Measurements from ENCODE around the gene SIRT4. TPM values are rescaled to one million over a fixed set of nuclear protein-coding genes. Genes with fewer than 3 reads are reported as not detected.
A peak's percentile ranks its signal among the peaks of the same experiment; 100 is the strongest.
"Not testable (repeated sequence)": the region's sequence is repeated elsewhere in the genome, so short reads cannot be mapped to it uniquely, and the experiment has no call there.

SIRT4 gene
- polyA plus RNA-seq, 5 donors = 2.5 to 4.7 (median 2.9) TPM

- DNase-seq = no peak
Observed at GRCh38 chr12:120332523-120332922, 30.4 kb downstream of the SIRT4 start.

GRCh38 chr12:120335447-120335846, 33.3 kb downstream of the SIRT4 start:
- DNase-seq = not testable (repeated sequence)

DNA sequence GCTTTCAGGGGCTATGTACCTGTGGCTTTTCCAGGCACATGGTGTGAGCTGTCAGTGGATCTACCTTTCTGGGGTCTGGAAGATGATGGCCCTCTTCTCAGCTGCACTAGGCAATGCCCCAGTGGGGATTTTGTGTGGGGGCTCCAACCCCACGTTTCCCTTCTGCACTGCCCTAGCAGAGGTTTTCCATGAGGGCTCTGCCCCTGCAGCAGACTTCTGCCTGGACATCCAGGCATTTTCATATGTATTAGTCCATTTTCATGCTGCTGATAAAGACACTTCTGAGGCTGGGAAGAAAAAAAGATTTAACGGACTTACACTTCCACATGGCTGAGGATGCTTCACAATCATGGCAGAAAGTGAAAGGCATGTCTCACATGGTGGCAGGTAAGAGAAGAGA, 34.3 kb downstream of the SIRT4 start:
- not testable (repeated sequence) for DNase-seq

DNA sequence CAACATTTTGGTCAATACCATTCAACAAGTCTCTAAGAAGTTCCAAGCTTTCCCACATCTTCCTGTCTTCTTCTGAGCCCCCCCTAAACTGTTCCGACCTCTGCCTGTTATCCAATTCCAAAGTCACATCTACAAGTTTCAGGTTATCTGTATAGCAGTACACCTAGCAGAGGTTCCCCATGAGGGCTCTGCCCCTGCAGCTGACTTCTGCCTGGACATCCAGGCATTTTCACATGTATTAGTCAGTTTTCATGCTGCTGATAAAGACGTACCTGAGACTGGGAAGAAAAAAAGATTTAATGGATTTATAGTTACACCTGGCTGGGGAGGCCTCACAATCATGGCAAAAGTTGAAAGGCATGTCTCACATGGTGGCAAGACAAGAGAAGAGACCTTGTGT, 35.6 kb downstream of the SIRT4 start:
- no peak for DNase-seq

GRCh38 chr12:120339256-120339655, 37.1 kb downstream of the SIRT4 start:
- no peak for DNase-seq

DNA sequence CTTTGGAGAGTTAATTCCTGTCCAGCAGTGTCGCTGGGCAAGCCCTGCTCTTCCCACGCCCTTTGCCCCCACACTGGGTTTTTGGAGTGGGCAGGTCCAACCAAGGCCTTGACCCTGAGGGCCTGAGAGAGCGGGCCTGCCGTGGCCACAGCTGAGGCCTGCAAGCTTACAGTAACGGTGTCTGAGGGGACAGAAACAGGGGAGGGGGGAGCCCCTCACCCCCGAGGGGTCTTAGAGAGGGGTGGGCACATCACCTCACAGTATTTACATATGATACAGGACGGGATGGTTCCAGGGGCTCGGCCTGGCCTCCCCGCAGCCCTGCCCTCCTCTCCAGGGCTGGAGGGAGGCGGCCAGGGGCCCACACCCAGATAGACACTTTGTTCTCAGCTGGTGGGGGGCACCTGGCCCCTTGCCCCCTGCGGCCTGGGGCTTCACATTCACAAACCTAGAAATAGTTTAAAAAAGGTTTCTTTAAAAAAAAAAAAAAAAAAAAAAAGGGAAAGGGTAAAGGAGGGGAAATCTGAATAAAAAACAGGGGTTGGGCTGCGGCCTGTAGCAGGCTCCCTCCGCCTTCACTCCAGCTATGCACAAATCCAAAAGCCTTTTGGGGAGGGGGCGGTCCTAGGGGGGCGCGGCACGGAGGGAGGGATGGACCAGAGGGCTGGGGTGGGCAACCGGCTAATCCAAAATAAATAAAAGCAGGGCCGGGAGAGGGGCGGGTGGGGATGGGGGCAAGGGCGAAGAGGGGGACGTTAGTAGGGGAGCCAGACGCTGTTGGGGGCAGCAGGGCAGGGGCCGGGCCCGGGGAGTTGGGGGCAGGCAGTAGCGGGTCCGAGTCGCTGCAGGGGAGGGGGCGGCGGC, 40.3 kb downstream of the SIRT4 start:
- no peak for DNase-seq

GRCh38 chr12:120343039-120343537, 41.0 kb downstream of the SIRT4 start:
- no peak for DNase-seq

- no peak for DNase-seq
Observed at GRCh38 chr12:120343692-120344091, 41.6 kb downstream of the SIRT4 start.

DNA sequence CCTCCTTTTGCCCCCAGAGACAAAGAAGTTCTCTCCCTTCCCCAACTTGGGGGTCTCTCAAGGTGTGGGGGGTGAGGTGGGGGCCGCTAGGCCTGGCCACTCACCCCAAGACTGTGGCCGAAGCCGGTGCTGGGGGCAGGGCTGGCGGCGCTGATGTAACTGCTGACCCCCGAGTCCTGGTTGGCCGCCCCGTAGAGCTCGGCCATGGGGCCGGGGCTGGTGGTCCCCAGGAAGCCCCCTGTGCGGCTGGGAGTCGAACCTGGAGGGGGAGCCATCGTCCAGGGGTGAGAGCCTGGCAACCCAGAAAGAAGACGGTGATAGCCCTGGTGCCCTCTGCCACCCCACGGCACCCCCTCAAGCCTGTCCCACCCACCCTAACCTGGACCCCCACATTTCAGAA, 43.9 kb downstream of the SIRT4 start:
- no peak for DNase-seq

DNA sequence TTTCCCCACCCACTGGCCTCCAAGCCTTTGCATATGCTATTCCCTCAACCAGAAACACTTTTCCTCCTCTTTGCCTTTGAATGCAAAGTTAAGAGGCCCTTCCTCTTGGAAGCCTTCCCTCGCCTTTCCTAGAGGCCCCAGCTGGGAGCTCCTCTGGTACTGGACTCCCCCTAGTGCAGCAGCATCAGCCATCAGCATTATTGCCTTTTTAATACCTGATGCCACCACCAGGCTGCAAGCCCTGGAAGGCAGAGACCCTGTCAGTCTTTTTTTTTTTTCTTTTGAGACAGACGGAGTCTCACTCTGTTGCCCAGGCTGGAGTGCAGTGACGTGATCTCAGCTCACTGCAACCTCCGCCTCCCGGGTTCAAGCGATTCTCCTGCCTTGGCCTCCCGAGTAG, 44.6 kb downstream of the SIRT4 start:
- DNase-seq = no peak

GRCh38 chr12:120347766-120348165, 45.6 kb downstream of the SIRT4 start:
- DNase-seq = no peak

DNA sequence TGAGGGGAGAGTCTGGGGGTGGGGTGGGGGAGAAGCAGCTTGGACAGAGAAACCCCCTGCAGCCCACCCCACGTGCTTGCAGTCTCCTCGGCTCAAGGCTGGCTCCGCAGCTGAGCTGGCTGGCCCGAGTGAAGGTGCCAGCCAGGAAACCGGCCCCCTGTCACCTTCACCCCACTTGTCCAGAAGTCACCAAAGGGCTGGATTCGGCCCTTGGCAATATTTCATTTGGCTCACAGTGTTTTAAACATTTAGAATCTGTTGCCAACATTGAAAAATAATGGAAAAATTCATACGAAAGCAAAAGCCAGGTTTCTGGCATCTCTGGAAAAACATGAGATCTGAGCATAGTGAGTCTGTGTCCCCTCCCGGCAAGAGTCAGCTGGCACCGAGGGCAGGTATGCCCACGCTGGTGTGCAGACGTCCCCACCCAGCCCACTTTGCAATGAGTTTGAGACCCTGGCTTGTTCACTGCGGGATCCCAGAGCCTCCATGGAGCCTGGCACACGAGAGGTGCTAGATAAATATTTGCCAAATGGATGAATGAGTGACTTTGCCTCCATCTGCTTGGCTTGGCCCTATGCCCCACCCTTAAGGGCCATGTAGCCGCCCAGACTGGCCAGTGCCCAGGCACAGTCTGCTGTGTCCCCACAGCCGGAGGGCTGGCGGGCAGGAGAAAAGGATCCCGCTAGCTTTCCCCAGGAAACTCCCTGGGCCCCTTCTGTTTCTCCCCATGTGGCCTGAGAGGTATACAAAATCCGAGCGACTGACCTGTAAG, 48.6 kb downstream of the SIRT4 start:
- no peak for DNase-seq

GRCh38 chr12:120352117-120352516, 50.0 kb downstream of the SIRT4 start:
- no peak for DNase-seq

DNA sequence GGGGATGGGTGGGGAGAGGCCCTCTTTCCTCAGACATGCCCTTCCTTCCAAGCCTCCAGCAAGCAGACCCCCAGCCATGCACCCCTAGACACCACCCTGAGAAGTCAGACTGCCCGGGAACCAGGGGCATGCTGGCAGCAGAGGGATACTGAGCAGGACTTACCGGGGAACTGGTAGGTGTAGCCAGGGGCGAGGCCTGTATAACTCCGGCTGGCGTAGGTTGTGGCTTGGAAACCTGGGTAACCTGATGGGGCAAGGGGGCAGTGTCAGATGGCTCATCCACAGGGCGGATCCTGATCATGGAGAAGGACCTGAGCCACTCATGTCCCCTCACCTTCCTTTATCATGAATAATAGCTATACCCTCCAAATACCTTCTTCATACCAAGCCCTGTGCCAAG, 51.0 kb downstream of the SIRT4 start:
- no peak for DNase-seq

DNA sequence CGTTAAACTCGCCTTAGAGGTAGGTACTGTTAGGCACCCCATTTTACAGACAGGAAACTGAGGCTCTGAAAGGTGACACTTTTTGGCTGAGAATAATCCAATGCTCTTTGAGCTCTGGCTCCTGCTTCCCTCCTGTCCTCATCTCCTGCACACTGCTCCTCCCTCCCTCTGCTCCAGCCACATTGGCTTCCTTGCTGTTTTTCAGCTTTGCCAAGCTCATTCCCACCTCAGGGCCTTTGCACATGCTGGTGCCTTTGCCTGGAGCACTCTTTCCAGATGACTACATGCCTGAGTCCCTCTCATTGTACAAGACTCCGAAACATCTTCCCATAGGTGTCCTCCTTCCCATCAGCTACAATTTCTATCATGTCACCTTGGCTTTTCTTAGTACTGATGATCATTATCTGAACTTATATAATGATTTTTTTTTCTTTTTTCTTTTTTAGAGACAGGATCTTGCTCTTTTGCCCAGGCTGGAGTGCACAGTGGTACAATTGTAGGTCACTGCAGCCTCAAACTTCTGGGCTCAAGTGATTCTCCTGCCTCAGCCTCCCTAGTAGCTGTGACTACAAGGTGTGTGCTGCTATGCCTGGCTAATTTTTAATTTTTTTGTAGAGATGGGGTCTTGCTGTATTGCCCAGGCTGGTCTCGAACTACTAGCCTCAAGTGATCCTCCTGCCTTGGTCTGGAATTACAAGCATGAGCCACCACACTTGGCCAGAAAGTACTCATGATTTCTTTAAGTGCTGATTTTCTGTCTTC, 51.6 kb downstream of the SIRT4 start:
- DNase-seq = no peak

- DNase-seq = peak; percentile 56 to 69
Observed at GRCh38 chr12:120356567-120357030, 54.5 kb downstream of the SIRT4 start.

DNA sequence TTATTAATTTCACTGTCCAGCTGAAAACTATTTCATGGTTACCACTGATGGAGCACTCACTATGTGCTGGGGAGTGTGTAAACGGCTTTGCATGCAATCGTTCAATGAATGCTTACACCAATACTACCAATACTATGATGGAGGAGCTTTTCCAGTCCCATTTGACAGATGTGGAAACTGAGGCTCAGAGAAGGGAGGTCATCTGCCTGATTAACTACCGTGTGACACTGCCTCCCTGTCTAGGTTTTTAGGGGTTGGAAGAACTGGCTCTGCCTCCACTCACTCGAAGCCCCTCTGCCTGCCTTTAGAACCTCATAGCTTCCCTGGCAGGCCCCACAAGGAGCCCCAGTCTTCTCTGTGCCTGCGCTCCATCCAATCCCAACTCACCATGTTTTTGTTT, 55.0 kb downstream of the SIRT4 start:
- DNase-seq = no peak

DNA sequence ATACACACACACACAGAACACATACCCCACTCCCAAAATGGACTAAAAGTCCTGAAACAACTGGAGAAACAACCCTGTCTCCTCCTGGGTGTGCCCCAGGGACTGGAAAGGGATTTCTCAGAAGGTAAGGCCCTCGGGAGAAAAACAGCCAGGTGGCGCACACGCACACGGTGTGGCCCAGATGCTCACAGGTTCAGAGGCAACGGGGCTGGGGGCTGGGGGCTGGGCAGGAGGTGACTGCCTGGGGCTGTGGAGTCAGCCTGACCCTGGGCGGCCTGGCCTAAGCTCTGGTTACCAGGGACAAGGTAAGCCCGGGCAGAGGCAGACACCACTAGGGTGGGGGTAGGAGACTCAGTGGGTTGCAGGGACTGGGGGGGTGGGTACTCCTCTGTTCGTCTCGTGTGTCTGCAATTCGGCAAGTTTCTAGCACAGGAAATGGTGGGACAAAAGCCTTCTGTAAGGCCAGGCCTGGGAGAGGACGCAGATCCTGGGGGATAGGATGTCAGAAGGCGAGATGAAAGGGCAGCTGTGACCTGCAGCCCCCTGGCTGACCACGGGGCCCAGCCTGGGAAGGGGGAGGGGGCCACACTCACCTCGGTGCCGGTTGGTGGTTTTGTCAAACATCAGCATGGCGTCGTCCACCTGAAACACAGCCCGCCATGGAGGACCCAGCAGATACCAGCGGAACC, 56.4 kb downstream of the SIRT4 start:
- no peak for DNase-seq

DNA sequence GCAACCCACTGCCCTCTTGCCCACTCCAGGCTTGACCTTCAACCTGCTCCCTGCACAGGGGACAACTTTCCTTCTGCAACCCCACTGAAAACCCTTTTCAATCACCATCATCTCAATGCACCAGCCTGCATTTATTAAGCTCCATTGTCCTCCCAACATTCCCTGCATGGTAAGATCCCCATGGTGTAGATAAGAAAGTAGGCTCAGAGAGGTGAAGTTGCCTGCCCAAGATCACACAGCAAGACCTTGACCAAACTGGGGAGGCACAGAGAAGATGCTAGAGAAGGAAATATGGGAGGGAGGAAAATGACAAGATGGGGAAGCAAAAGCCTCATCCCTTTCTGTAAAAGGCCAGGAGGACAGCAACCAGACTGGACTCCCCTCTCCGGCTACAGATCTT, 57.0 kb downstream of the SIRT4 start:
- DNase-seq = no peak

GRCh38 chr12:120361506-120362208, 59.5 kb downstream of the SIRT4 start:
- DNase-seq = peak; percentile 89 to 90

Data from right lung (tissue), 5 donors.